Cardiac fibroblast (primary cell): ENCODE measurements around the gene RPL41.

Source experiments
- DNase-seq, 2 donors: peaks; one replicate each; pipeline versions ENCODE4 v3.0.0 to v3.0.0-alpha.2; 2010; ENCODE audit warnings: low read depth in 2 of 2
- H3K4me3 ChIP-seq, 2 donors: replicated peaks in 1 of 2; 1 replicate in 1 of 2; 2 replicates in 1 of 2; pipeline ENCODE4 v1.5.1; 2011; ENCODE audit warnings: low read depth in 2 of 2, low read length in 2 of 2, mild to moderate bottlenecking in 2 of 2, moderate library complexity in 1 of 2
- CTCF ChIP-seq: IDR thresholded peaks from one replicate; pipeline ENCODE4 v1.5.1; 2011; ENCODE audit warnings: low read depth, mild to moderate bottlenecking, low read length, inconsistent platforms

The RPL41 gene

GRCh38 chr12:56086096-56086495 is 30.3 kb upstream of the RPL41 start:
- no peak for DNase-seq

GRCh38 chr12:56086608-56087007 is 29.8 kb upstream of the RPL41 start:
- no peak for TF ChIP-seq CTCF
- no peak for DNase-seq

More at GRCh38 chr12:56086096-56086495, 30.3 kb upstream of the RPL41 start:
- TF ChIP-seq CTCF = no peak
- no peak overlapping the region for H3K4me3 ChIP-seq

GRCh38 chr12:56087220-56087619 is 29.2 kb upstream of the RPL41 start:
- no peak overlapping the region for H3K4me3 ChIP-seq
- no peak for TF ChIP-seq CTCF
- peak in 1 of 2 donors; percentile 42 for DNase-seq

More at GRCh38 chr12:56086608-56087007, 29.8 kb upstream of the RPL41 start:
- H3K4me3 ChIP-seq = no peak overlapping the region

- no peak for DNase-seq
- TF ChIP-seq CTCF = no peak
These were observed 18.7 kb upstream of the RPL41 start for GRCh38 chr12:56097738-56098137.

GRCh38 chr12:56098592-56098991 is 17.8 kb upstream of the RPL41 start:
- no peak for DNase-seq
- no peak overlapping the region for H3K4me3 ChIP-seq
- TF ChIP-seq CTCF = no peak

More at GRCh38 chr12:56097738-56098137, 18.7 kb upstream of the RPL41 start:
- H3K4me3 ChIP-seq = no peak overlapping the region

GRCh38 chr12:56099787-56100186 is 16.6 kb upstream of the RPL41 start:
- no peak for DNase-seq
- no peak for TF ChIP-seq CTCF
- no peak overlapping the region for H3K4me3 ChIP-seq

- TF ChIP-seq CTCF = no peak
- no peak for DNase-seq
These were observed 15.4 kb upstream of the RPL41 start for GRCh38 chr12:56101045-56101444.

More at GRCh38 chr12:56101045-56101444, 15.4 kb upstream of the RPL41 start:
- no peak overlapping the region for H3K4me3 ChIP-seq
